ENCODE measurements around the gene TP53AIP1. TPM values are rescaled to one million over a fixed set of nuclear protein-coding genes. Genes with fewer than 3 reads are reported as not detected.

The TP53AIP1 gene
- polyA plus RNA-seq, 4 donors = 0.07 to 0.18 TPM; not detected in 2

GRCh38 chr11:128965485-128965884 lies 22.8 kb upstream of the TP53AIP1 start:
- Histone ChIP-seq H3K4me3 (ENCODE audit: low read depth in 1 of 3, low read length in 3 of 3) (no peak overlapping the region), H3K4me1 (ENCODE audit: control insufficient read depth in 3 of 3, insufficient read depth in 2 of 3, low read depth in 1 of 3, low read length in 2 of 3) (no peaks in the 10 kb centered on the region), H3K27ac (ENCODE audit: low read depth in 1 of 3, low read length in 2 of 3) (no peak overlapping the region), H3K36me3 (ENCODE audit: control insufficient read depth in 3 of 3, insufficient read depth in 2 of 3, low read depth in 1 of 3, low read length in 3 of 3) (peaks cover 7 to 26% (median 21%) of the 10 kb centered on the region in 3 donors), H3K27me3 (ENCODE audit: control insufficient read depth in 3 of 3, insufficient read depth in 3 of 3, low read length in 3 of 3) (no peaks in the 10 kb centered on the region), H3K9me3 (ENCODE audit: control insufficient read depth in 2 of 2, insufficient read depth in 1 of 2, low read depth in 1 of 2, low read length in 1 of 2) (no peaks in the 10 kb centered on the region)
- WGBS, 3 donors = 24 to 36% (median 25%) methylated on average over 4 of the region's 4 CpGs
- DNase-seq (peak in 1 of 2 donors; percentile 15), FAIRE-seq (no peak)

GRCh38 chr11:128964463-128964930 lies 21.8 kb upstream of the TP53AIP1 start:
- Histone ChIP-seq H3K27me3 (ENCODE audit: control insufficient read depth in 3 of 3, insufficient read depth in 3 of 3, low read length in 3 of 3) (no peaks in the 10 kb centered on the region), H3K4me3 (ENCODE audit: low read depth in 1 of 3, low read length in 3 of 3) (no peak overlapping the region), H3K9me3 (ENCODE audit: control insufficient read depth in 2 of 2, insufficient read depth in 1 of 2, low read depth in 1 of 2, low read length in 1 of 2) (no peaks in the 10 kb centered on the region), H3K4me1 (ENCODE audit: control insufficient read depth in 3 of 3, insufficient read depth in 2 of 3, low read depth in 1 of 3, low read length in 2 of 3) (no peaks in the 10 kb centered on the region), H3K27ac (ENCODE audit: low read depth in 1 of 3, low read length in 2 of 3) (no peak overlapping the region), H3K36me3 (ENCODE audit: control insufficient read depth in 3 of 3, insufficient read depth in 2 of 3, low read depth in 1 of 3, low read length in 3 of 3) (peaks cover 3 to 19% (median 14%) of the 10 kb centered on the region in 3 donors)
- DNase-seq (no peak), FAIRE-seq (no peak)
- 80 to 91% (median 84%) methylated on average over 7 of the region's 7 CpGs for WGBS, 3 donors

GRCh38 chr11:128963744-128964325 lies 21.2 kb upstream of the TP53AIP1 start:
- Histone ChIP-seq H3K4me3 (ENCODE audit: low read depth in 1 of 3, low read length in 3 of 3) (no peak overlapping the region), H3K27me3 (ENCODE audit: control insufficient read depth in 3 of 3, insufficient read depth in 3 of 3, low read length in 3 of 3) (no peaks in the 10 kb centered on the region), H3K4me1 (ENCODE audit: control insufficient read depth in 3 of 3, insufficient read depth in 2 of 3, low read depth in 1 of 3, low read length in 2 of 3) (no peaks in the 10 kb centered on the region), H3K27ac (ENCODE audit: low read depth in 1 of 3, low read length in 2 of 3) (no peak overlapping the region), H3K36me3 (ENCODE audit: control insufficient read depth in 3 of 3, insufficient read depth in 2 of 3, low read depth in 1 of 3, low read length in 3 of 3) (peaks cover 3 to 12% (median 9%) of the 10 kb centered on the region in 3 donors), H3K9me3 (ENCODE audit: control insufficient read depth in 2 of 2, insufficient read depth in 1 of 2, low read depth in 1 of 2, low read length in 1 of 2) (no peaks in the 10 kb centered on the region)
- WGBS, 3 donors = 82 to 90% (median 86%) methylated on average over 3 of the region's 3 CpGs
- no peak for FAIRE-seq
- no peak for DNase-seq

- H3K4me1 ChIP-seq (ENCODE audit: control insufficient read depth in 3 of 3, insufficient read depth in 2 of 3, low read depth in 1 of 3, low read length in 2 of 3) = no peaks in the 10 kb centered on the region
- H3K9me3 ChIP-seq (ENCODE audit: control insufficient read depth in 2 of 2, insufficient read depth in 1 of 2, low read depth in 1 of 2, low read length in 1 of 2) = no peaks in the 10 kb centered on the region
- peaks cover 0 to 10% (median 9%) of the 10 kb centered on the region in 3 donors for H3K36me3 ChIP-seq (ENCODE audit: control insufficient read depth in 3 of 3, insufficient read depth in 2 of 3, low read depth in 1 of 3, low read length in 3 of 3)
- FAIRE-seq = no peak
- H3K4me3 ChIP-seq (ENCODE audit: low read depth in 1 of 3, low read length in 3 of 3) = no peak overlapping the region
- WGBS, 3 donors = 81 to 89% (median 87%) methylated on average over 5 of the region's 5 CpGs
- H3K27ac ChIP-seq (ENCODE audit: low read depth in 1 of 3, low read length in 2 of 3) = no peak overlapping the region
- no peak for DNase-seq
- no peaks in the 10 kb centered on the region for H3K27me3 ChIP-seq (ENCODE audit: control insufficient read depth in 3 of 3, insufficient read depth in 3 of 3, low read length in 3 of 3)
Observed at GRCh38 chr11:128962896-128963295, 20.2 kb upstream of the TP53AIP1 start.

GRCh38 chr11:128961645-128962044 lies 19.0 kb upstream of the TP53AIP1 start:
- DNase-seq = no peak
- 88 to 98% (median 90%) methylated on average over 2 of the region's 2 CpGs for WGBS, 3 donors

GRCh38 chr11:128957202-128957482 lies 14.5 kb upstream of the TP53AIP1 start:
- H3K27ac ChIP-seq (ENCODE audit: low read depth in 1 of 3, low read length in 2 of 3) = no peak overlapping the region
- peaks cover 0 to 3% (median 0%) of the 10 kb centered on the region in 3 donors for H3K36me3 ChIP-seq (ENCODE audit: control insufficient read depth in 3 of 3, insufficient read depth in 2 of 3, low read depth in 1 of 3, low read length in 3 of 3)
- FAIRE-seq (no peak), DNase-seq (no peak)
- no peaks in the 10 kb centered on the region for H3K27me3 ChIP-seq (ENCODE audit: control insufficient read depth in 3 of 3, insufficient read depth in 3 of 3, low read length in 3 of 3)
- H3K4me1 ChIP-seq (ENCODE audit: control insufficient read depth in 3 of 3, insufficient read depth in 2 of 3, low read depth in 1 of 3, low read length in 2 of 3) = no peaks in the 10 kb centered on the region
- 84 to 86% (median 85%) methylated on average over 5 to 8 of the region's 8 CpGs for WGBS, 3 donors
- no peaks in the 10 kb centered on the region for H3K9me3 ChIP-seq (ENCODE audit: control insufficient read depth in 2 of 2, insufficient read depth in 1 of 2, low read depth in 1 of 2, low read length in 1 of 2)
- H3K4me3 ChIP-seq (ENCODE audit: low read depth in 1 of 3, low read length in 3 of 3) = no peak overlapping the region

More at GRCh38 chr11:128961645-128962044, 19.0 kb upstream of the TP53AIP1 start:
- FAIRE-seq = no peak
- H3K9me3 ChIP-seq (ENCODE audit: control insufficient read depth in 2 of 2, insufficient read depth in 1 of 2, low read depth in 1 of 2, low read length in 1 of 2) = no peaks in the 10 kb centered on the region
- no peaks in the 10 kb centered on the region for H3K4me1 ChIP-seq (ENCODE audit: control insufficient read depth in 3 of 3, insufficient read depth in 2 of 3, low read depth in 1 of 3, low read length in 2 of 3)
- no peak overlapping the region for H3K4me3 ChIP-seq (ENCODE audit: low read depth in 1 of 3, low read length in 3 of 3)
- peaks cover 0 to 9% (median 6%) of the 10 kb centered on the region in 3 donors for H3K36me3 ChIP-seq (ENCODE audit: control insufficient read depth in 3 of 3, insufficient read depth in 2 of 3, low read depth in 1 of 3, low read length in 3 of 3)
- no peak overlapping the region for H3K27ac ChIP-seq (ENCODE audit: low read depth in 1 of 3, low read length in 2 of 3)
- H3K27me3 ChIP-seq (ENCODE audit: control insufficient read depth in 3 of 3, insufficient read depth in 3 of 3, low read length in 3 of 3) = no peaks in the 10 kb centered on the region

- Histone ChIP-seq H3K9me3 (ENCODE audit: control insufficient read depth in 2 of 2, insufficient read depth in 1 of 2, low read depth in 1 of 2, low read length in 1 of 2) (no peaks in the 10 kb centered on the region), H3K27ac (ENCODE audit: low read depth in 1 of 3, low read length in 2 of 3) (no peak overlapping the region), H3K36me3 (ENCODE audit: control insufficient read depth in 3 of 3, insufficient read depth in 2 of 3, low read depth in 1 of 3, low read length in 3 of 3) (peaks cover 0 to 3% (median 0%) of the 10 kb centered on the region in 3 donors), H3K4me3 (ENCODE audit: low read depth in 1 of 3, low read length in 3 of 3) (no peak overlapping the region), H3K27me3 (ENCODE audit: control insufficient read depth in 3 of 3, insufficient read depth in 3 of 3, low read length in 3 of 3) (no peaks in the 10 kb centered on the region), H3K4me1 (ENCODE audit: control insufficient read depth in 3 of 3, insufficient read depth in 2 of 3, low read depth in 1 of 3, low read length in 2 of 3) (no peaks in the 10 kb centered on the region)
- FAIRE-seq (no peak), DNase-seq (peak; percentile 81 to 83)
- 46 to 56% (median 47%) methylated on average over 8 of the region's 8 CpGs for WGBS, 3 donors
Observed at GRCh38 chr11:128956401-128957201, 13.9 kb upstream of the TP53AIP1 start.

- no peak overlapping the region for H3K27ac ChIP-seq (ENCODE audit: low read depth in 1 of 3, low read length in 2 of 3)
- peaks cover 0 to 3% (median 0%) of the 10 kb centered on the region in 3 donors for H3K36me3 ChIP-seq (ENCODE audit: control insufficient read depth in 3 of 3, insufficient read depth in 2 of 3, low read depth in 1 of 3, low read length in 3 of 3)
- FAIRE-seq (no peak), DNase-seq (no peak)
- H3K9me3 ChIP-seq (ENCODE audit: control insufficient read depth in 2 of 2, insufficient read depth in 1 of 2, low read depth in 1 of 2, low read length in 1 of 2) = no peaks in the 10 kb centered on the region
- H3K4me3 ChIP-seq (ENCODE audit: low read depth in 1 of 3, low read length in 3 of 3) = no peak overlapping the region
- H3K27me3 ChIP-seq (ENCODE audit: control insufficient read depth in 3 of 3, insufficient read depth in 3 of 3, low read length in 3 of 3) = no peaks in the 10 kb centered on the region
- 37 to 48% (median 40%) methylated on average over 3 of the region's 3 CpGs for WGBS, 3 donors
- H3K4me1 ChIP-seq (ENCODE audit: control insufficient read depth in 3 of 3, insufficient read depth in 2 of 3, low read depth in 1 of 3, low read length in 2 of 3) = no peaks in the 10 kb centered on the region
Observed at GRCh38 chr11:128955636-128956035, 13.0 kb upstream of the TP53AIP1 start.

All from small intestine (tissue), 7 donors.